Suppressor macrophage treated with lipopolysaccharide for 4 hours (primary cell): ENCODE measurements around the gene SMYD3.
"Not testable (repeated sequence)": the region's sequence is repeated elsewhere in the genome, so short reads cannot be mapped to it uniquely, and the experiment has no call there.

Experiments used
- DNase-seq: peaks from one replicate; pipeline ENCODE4 v3.0.0-alpha.2; 2020

SMYD3 gene

DNA sequence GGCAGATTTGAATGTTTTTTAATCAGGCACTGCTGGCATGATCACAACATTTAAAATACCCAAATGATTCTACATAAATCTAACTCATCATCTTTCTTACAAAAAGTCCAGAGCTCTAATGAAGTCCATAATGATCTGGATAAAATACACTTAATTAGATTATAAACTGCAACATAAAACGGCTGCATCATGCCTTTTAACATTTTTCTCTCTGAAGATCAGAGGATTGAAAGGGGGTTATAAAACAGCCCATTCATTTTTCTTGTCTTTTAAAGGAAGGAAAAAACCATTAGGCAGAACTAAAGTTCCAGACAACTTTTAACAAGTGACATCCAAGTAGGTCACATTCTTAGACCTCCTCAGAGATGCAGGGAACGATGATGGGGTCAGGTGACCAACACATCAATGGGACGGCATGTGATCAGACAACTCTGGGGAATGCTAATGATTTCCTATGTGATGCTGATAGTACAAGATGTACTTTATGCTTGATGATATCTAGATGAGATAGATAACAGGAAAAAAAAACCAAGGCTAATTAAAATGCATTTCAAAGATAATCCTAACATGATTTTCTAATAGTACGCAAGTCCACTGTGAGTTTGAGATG is 455.1 kb downstream of the SMYD3 start:
- DNase-seq, result no peak

DNA sequence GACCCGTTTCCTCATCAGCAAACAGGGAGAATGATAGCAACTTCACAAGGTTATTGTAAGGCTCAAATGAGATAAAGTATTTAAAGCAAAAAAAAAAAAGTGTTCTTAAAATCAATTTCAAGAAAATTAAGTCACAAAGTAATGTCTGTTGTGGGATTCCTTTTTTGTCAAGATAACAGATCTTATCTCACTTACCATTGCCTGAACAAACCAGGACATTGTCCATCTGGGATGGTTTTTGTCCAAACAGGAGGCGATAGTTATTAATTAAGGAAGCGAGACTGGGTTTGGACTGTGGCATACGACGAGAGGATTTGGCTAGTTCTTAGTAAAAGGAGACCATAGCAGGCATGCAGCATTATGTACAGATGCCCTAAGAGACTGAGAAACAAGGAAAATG is 458.4 kb downstream of the SMYD3 start:
- no peak for DNase-seq

DNA sequence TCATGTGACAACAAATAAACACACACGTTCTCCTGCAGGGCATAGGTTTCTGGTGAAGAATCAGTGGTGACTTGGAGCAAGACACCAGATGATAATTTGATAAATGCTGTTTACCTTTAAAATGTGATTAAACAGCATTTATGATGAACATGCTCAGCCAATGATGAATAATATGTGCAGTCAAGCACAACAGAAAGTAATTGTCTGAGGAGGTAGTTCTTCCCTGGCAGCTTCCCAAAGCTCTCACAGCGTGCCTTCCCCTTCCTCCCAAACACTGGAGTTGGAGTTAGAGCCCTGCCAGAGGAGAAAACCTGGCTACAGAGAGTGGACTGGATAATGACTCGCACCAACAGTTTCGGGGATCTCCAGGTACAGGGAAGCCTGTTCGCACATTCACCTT is 463.5 kb downstream of the SMYD3 start:
- DNase-seq, result no peak

DNA sequence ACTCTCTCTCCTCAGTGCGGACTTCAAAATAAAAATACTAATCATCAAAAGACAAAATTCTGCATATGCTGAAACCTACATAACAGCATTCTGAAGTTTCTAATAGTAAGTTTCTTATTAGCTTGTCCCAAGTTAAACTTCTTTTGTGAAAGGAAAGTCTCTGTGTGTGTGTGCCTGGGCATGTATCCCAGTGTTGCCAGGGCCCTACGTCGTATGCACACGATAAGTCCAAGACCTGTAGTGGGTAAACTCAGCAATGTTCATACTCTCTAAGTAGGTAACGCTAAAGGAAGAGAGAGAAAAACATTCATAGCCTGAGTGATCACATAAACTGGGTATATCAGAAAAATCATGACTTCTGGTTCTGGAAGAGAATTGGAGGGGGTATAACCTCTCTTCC is 465.7 kb downstream of the SMYD3 start:
- no peak for DNase-seq

DNA sequence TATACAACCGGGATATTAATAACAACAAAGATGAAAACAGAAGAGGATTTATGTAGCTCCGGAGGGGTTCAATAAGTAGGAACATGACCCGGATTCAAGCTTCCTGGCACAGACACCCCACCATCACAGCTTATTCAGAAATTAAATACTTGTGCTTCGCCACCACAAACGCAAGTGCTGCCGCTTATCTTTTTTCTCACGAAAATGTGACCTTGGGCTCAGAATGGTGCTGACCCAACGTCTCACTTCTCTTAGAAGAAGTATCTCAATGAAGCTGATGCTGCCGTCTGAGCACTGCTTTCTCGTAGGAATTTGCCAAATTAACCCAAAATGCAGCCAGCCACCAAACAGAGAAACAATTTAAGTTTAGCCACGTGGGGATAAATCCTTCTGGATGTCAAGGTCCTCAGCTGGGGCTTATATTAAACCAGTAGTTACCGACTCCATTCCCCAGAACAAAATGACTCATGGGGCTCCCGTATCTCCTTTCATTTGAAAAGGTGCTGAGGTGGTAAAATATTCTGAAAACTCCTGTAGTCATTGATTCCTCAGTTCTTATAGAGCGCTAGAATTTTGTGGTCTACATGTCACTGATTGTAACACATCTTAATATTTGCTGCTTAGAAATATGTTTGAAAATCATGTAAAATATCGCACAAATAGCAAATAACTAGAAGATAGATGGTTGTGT is 466.7 kb downstream of the SMYD3 start:
- no peak for DNase-seq

DNA sequence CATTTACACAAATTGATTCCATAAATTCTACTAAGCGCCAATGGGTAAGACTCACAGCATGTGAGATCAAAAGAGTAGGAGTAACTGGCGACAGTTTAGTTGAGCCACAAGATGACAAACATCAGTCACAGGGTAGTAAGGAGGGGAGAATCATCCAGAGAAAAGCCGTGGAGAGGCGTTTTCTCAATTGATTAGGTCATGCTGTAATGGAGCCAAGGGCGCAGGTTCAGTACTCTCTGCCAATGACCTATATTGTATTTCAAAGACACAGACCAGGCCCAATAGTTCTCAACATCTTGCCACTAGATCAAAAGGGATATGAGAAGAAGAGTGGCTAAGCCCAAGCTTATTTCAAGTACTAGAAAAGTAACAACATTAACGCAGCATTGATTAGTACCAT is 467.5 kb downstream of the SMYD3 start:
- DNase-seq, result no peak

DNA sequence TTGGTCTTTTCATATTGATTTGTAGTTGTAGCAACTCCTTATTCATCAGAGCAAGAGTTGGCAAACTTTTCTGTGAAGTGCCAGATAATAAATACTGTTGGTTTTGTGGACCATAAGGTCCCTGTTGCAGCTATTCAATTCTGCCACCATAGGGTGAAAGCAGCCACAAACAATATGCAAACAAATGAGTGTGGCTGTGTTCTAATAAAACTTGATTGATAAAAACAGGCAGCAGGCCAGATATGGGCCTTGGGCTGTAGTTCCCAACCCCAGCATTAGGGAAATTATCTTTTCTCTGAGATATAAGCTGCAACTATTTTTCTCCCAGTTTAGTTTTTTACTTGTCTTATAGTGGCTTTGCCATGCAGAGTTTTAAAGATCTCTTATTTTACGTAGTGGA is 469.2 kb downstream of the SMYD3 start:
- DNase-seq, result no peak

DNA sequence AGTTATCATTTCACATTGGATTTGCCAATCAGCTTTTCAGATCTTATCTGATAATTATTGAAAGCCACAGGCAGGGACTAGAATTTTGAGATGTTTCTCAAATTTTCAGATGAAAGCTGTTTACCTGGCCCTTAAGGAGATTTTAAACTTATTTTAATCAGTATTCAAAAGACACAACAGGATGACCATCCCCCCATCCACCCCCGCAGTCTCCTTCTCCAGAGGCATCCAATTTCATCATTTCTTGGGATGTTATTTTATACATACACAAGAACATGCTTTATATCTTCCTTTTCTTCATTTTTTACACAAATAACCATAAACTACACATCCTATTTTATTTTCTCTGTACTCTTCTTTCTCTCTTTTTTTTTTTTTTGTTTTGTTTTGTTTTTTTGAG is 470.9 kb downstream of the SMYD3 start:
- no peak for DNase-seq

DNA sequence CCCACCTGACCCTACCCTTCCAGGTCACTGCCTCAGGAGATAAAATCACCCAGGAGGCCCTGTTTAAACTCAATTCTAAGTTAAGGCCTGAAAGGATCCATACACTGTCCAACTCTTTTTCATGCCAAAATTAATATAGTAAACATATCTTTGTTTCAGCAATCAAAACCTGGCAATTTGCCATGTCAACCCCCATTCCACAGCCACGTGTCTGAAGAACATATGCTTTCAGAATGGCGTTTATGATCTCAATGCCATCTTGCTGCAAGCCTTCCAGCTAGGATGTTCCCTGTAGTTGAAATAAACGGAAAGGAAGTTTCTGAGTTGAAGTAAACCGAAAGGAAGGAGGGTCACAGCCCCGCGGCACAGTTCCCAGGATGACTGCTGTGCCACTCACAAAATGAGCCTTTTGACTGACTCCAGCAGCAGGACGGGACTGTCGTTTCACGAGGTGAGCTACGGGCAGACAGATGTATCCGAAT is 472.0 kb downstream of the SMYD3 start:
- DNase-seq, result no peak

DNA sequence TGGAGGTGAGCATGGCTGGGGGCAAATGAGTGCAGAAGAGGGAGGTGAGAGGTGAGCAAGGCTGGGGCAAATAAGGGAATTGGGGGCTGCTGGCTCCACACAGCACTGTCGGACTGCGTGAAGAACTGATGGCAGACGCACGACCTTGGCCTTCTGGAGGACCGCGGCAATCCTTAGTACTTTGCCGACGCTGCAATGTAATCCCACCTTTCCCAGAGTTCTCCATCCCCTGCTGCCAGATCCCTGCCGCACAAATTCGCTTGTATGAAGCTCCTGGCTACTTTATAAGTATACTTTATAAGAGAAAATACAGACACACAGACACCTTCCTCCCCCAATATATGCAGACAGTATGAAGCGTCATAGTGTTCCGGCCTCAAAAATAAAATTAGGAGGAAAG is 472.4 kb downstream of the SMYD3 start:
- DNase-seq, result no peak

DNA sequence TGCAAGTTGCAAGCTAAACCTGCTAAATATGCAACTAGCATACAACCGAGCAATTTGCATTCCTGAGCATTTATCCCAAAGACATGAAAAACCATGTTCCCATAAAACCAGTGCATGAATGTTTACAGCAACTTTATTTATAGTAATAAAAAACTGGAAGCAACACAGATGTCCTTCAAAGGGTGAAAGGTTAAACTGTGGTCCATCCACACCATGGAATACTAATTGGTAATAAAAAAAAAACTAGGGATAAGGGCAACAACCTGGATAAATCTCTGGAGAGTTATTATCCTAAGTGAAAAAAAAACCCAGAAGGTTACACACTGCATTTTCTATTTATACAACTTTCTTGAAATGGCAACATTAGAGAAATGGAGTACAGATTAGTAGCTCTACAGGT is 474.1 kb downstream of the SMYD3 start:
- no peak for DNase-seq

DNA sequence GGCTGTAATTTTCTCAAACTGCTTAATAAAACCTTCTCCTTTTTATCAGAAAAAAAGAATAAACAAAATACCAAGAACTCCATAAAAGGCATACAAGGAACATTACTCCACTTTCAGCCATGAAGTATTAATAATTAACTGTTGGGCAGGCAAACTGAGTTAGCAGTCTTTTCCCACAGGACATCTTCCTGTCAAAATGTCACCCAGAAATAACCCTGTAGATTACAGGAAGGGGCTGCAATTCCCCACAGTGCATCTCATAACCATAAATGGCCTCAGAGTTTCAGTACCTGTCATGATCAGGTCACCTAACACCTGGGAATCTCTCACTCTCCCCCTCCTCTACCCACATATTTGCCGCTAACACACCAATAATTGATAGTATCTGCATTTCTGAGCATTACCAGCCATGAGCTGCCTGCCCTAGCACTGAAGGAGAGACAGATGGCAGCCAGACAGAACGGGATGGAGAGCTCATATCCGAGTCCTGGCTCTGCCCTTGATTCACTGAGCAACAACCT is 475.0 kb downstream of the SMYD3 start:
- DNase-seq, result no peak

DNA sequence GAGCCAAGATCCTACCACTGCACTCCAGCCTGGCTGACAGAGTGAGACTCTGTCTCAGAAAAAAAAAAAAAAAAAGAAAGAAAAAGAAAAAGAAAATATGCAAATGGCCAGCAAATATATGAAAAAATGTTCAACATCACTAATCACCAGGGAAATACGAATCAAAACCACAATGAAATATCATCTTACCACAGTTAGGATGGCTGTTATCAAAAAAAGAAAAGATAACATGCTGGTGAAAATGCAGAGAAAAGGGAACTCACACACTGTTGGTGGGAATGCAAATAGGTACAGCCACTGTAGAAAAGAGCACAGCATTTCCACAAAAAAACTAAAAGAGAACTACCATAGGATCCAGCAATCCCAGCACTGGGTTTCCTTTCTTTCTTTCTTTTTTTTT is 477.5 kb downstream of the SMYD3 start:
- DNase-seq, result no peak

DNA sequence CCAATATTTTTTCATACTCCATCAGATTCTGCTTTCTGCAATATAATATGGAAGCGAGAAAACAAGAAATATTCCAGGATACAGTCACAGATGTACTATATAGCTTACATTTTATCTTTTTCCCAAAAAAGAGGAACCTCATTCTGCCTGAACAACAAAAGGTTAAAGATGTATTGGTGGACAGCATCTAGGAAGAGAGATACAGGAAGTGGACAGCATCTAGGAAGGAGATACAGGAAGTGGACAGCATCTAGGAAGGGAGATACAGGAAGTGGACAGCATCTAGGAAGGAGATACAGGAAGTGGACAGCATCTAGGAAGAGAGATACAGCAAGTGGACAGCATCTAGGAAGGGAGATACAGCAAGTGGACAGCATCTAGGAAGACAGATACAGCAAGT is 483.0 kb downstream of the SMYD3 start:
- DNase-seq, result not testable (repeated sequence)

DNA sequence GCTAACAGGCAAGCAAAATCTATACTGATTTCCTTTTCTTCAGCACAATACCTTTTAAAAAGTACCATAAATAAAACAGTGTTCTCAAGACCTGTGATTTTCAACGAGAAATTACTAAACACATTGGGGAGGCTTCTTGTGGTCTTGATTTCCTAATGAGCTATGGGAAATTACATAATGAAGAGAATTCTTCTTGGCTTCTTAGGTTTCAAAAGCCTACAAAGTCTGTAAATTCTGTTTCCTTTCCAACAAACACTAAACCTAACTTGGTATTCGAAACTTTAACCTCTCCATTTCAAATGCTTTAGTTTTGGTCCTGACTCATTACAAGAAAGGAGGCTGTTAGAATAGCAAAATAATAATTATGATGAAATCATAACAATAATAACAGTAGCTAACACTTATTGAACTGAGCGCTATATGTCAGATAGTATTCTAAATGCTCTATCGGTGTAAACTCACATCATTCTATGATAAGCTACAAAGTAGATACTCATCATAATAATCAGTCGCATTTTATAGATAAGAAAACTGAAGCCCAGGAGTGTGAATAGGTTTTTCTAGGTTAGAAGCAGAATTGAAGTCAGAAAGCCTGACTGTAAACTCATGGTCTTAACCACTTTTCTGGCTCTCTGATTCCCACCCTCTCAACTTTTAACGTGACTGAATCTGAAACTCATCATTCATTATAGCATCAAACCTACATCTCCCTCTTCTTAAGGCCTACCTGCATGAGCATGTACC is 486.7 kb downstream of the SMYD3 start:
- peak; percentile 28 for DNase-seq

DNA sequence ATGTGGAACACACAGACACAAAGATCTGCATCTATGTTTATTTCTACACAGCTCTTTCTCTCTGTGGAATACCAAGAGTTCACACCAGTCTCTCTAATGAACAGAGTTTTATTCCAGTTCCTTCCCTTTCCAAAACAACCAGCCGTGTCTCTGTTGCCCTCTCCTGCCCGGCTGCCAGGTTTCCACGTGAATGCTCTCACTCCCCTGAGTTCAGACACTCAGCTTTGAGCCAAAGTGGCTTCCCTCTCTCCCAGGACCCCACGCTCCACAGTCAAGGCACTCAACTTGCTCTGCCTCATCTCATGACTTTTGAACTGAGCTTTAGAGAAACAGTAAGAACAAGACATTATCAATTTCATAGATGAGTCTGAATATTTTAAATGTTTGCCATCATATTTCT is 488.9 kb downstream of the SMYD3 start:
- DNase-seq, result no peak

DNA sequence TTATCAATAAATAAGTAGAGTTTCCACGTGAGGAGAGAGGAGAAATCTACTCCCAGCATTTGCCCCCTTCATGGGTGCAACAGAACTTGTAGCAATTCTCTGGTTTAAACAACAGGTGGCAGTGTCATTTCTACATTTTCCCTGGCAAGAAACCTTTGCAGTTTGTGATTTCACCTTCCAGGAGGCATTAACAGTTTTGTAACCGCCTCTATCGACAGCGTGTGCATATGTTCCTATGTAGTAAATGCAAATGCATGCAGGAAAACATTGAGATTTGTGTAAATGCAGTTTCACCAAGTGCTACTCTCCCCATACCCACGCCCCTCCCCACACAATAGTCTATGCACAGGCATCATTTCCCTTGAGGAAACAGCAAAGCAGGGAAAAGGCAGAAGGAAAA is 494.7 kb downstream of the SMYD3 start:
- DNase-seq, result peak; percentile 50

DNA sequence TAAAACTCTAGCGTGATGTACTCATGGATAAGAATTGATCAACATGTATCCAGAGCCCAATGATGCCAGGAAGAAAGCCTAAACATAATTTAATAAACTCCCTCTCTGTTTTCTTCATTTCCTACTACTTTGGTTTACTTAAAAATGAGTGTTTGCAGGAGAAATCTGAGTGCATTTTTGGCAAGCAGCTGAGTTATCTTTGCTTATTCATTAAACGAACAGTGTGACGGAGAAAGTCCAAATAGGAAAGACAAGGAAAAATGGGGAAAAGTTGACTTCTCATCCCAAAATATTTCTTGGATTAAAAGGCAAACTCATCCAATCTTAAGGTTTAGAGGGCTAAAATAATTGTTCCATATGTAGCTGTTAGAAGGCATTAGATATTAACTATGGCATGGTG is 496.7 kb downstream of the SMYD3 start:
- no peak for DNase-seq

DNA sequence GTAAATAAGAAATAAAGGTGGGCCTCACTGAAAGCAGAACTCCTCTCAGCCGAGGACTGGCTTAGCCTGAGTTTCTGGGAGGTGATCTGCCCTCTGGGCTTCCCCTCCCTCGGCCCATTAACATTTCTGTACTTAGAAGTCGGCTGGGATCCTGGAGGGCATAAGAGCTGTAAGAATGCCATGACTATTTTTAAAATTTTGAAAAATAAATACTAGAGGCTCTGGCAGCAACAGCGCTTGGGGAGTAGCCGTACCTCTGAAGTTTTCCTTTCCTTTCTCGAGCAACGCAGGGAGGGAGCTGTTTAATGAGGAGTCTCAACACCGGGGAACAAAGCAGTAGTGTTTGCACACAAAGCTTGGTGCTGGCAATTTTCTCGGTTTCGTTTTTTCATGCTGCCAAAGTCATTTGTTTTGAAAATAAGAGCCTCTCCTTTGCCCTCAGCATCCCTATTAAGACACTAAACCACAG is 498.7 kb downstream of the SMYD3 start:
- no peak for DNase-seq

DNA sequence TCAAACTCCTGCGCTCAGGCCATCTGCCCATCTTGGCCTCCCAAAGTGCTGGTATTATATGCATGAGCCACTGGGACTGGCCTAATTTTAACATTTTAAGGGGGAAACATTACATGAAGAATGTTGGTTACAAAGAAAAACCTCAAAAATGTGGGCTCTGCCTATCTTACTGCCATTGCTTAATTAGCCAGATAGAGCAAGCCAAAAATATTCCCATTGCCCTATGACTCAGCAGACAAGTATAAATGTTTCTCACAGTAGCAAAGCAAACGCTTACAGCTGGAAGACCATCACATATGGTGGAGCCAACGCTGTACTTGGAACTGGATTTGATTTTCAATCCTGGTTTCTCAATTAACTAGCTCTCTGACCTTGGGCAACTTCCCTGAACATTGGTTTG is 502.0 kb downstream of the SMYD3 start:
- DNase-seq, result no peak

DNA sequence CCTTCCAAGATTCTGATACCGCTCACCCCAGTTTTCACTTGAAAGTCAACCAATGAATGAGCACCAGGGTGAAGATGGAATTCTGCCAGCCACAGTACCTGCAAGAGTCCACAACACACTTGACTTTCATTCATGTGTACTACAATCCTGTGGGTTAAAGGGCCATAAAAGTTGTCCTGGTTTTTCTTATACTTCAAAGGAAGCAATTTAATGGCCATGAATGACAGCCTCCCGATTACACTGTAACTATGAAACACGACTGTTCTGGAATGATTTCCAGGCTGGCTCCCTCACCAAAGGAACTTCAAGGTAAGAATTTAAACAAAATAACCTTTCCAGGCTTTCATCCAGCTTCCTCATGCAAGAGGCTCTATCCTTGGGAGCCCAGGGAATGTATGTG is 502.8 kb downstream of the SMYD3 start:
- no peak for DNase-seq

DNA sequence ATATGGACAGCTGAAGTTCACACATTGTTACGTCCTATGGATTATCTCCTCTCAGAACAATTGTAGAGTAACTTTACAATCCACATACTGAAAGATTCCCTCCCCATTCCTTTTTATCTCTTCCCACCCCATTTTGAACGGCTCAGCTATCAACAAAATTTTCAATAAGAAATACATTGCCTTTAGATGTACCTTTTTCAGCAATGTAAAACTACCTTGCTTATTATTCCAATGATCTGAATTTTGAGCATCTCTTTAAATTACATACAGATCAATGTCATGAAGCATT is 503.7 kb downstream of the SMYD3 start:
- no peak for DNase-seq

DNA sequence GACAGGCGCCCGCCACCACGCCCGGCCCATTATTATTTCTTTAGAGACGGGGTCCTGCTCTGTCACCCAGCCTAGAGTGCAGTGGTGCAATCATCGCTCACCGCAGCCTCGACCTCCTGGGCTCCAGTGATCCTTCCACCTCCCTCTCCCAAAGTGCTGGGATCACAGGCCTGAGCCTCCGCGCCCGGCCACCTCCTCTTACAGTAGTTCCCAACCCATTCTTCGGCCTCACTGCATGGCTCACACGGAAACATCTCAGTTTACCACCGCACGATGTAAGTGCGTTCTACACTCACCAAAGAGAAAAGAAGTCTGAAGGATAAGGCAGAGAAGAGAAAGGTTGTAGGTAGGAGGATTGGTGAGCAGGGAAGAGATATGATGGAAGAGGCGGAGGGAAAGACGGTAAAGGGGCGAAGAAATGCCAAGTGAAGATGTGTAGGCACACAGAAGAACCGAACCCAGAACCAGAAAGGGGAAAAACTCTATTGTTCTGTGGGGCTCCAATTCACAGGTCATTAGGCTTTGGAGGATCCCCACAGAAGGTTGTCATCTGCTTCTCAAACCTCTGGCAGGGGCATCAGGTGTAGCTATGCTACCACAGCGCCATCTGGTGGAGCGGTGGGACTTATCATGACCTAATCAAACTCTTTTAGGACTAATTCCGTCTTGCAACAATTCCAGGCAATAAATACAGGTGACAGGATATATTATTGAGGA is 504.2 kb downstream of the SMYD3 start:
- peak; percentile 87 for DNase-seq

DNA sequence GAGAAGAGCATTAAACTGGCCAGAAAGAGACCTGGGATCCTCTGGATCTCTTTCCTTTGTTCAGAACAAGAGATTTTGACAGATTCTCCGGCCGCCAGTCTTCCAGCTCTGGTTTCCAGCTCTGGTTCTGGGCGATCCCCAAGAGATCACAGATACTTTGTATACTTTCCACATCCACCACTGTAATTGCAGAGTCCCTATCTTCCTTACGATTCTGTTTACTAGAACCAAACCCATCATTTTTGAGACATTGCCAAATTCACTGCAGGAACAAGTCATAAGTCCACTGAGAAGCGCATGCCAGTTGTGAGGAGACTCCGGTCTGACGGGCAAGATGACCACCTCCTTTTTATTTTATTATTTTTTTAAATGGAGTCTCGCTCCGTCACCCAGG is 505.2 kb downstream of the SMYD3 start:
- no peak for DNase-seq
